ENCODE data around the gene ATXN1L.

- TF ChIP-seq CTCF (IDR thresholded peaks at IDR 0.05) (no peak), POLR2AphosphoS5 (IDR thresholded peaks at IDR 0.05) (no peak), POLR2A (IDR thresholded peaks at IDR 0.05) (no peak)
These were observed 34.4 kb upstream of the ATXN1L start for GRCh38 chr16:71811261-71811803.
